ENCODE data around the gene ZNF446. TPM values are rescaled to one million over a fixed set of nuclear protein-coding genes. Genes with fewer than 3 reads are reported as not detected.

Gene ZNF446
- total and polyA plus RNA-seq, 9 of the 15 experiments (the other 6 are each of a cell fraction or from before 2014, with no cell fraction given): 0.07 to 4.8 (median 1.2) TPM

- TF ChIP-seq ZNF584 (CRISPR knock-in tag; IDR thresholded peaks at IDR 0.05; ENCODE audit: low read depth) (0 out of 2 replicates have a peak, but pooled peaks have one; percentile 59), RNF219 (CRISPR knock-in tag; IDR thresholded peaks at IDR 0.05) (no peak), NCOA4 (IDR thresholded peaks at IDR 0.05; ENCODE audit: partially characterized antibody) (peak; percentile 17), SPI1 (IDR thresholded peaks at IDR 0.05; ENCODE audit: borderline replicate concordance, low read depth, low read length) (no peak), ZNF24 (IDR thresholded peaks at IDR 0.05) (peak; percentile 31), NCOA2 (IDR thresholded peaks at IDR 0.05; ENCODE audit: partially characterized antibody in 2 of 2) (no peak), LARP7 (IDR thresholded peaks at IDR 0.05) (0 out of 2 replicates have a peak, but pooled peaks have one; percentile 54), CSDE1 (IDR thresholded peaks at IDR 0.05) (peak in 1 of 2 experiments; percentile 49; a peak in 1 of 4 replicates), ZNF263 (CRISPR knock-in tag; IDR thresholded peaks at IDR 0.05; ENCODE audit: borderline replicate concordance) (peak; percentile 79; the same call in 1 of the 2 replicates), JUN (IDR thresholded peaks at IDR 0.05; ENCODE audit: borderline replicate concordance, low read depth, low read length) (0 out of 2 replicates have a peak, but pooled peaks have one; percentile 11), JUN (CRISPR knock-in tag; IDR thresholded peaks at IDR 0.05; ENCODE audit: borderline replicate concordance) (0 out of 2 replicates have a peak, but pooled peaks have one; percentile 4), TEAD4 (IDR thresholded peaks at IDR 0.05; ENCODE audit: low read length) (peak; percentile 84), TEAD4 (CRISPR knock-in tag; IDR thresholded peaks at IDR 0.05; ENCODE audit: borderline replicate concordance) (peak; percentile 80), L3MBTL2 (IDR thresholded peaks at IDR 0.05) (peak; percentile 46), MYNN (IDR thresholded peaks at IDR 0.05) (peak; percentile 65), MYNN (CRISPR knock-in tag; IDR thresholded peaks at IDR 0.05) (no peak), SREBF2 (CRISPR knock-in tag; IDR thresholded peaks at IDR 0.05) (0 out of 2 replicates have a peak, but pooled peaks have one; percentile 19), HNRNPLL (IDR thresholded peaks at IDR 0.05; ENCODE audit: low read depth, low read length, poor library complexity, severe bottlenecking) (peak; percentile 87), ZKSCAN8 (CRISPR knock-in tag; IDR thresholded peaks at IDR 0.05) (no peak), SNRNP70 (optimal IDR thresholded peaks at IDR 0.05; ENCODE audit: low read depth, low read length) (no peak), NKRF (IDR thresholded peaks at IDR 0.05; ENCODE audit: borderline replicate concordance) (peak; percentile 4), KLF1 (tag; IDR thresholded peaks at IDR 0.05) (peak; percentile 86)
- TF ChIP-seq, protein P1, sequence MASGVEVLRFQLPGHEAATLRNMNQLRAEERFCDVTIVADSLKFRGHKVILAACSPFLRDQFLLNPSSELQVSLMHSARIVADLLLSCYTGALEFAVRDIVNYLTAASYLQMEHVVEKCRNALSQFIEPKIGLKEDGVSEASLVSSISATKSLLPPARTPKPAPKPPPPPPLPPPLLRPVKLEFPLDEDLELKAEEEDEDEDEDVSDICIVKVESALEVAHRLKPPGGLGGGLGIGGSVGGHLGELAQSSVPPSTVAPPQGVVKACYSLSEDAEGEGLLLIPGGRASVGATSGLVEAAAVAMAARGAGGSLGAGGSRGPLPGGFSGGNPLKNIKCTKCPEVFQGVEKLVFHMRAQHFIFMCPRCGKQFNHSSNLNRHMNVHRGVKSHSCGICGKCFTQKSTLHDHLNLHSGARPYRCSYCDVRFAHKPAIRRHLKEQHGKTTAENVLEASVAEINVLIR (CRISPR knock-in tag; IDR thresholded peaks at IDR 0.05): peak; percentile 68
- TF ChIP-seq, protein P2, sequence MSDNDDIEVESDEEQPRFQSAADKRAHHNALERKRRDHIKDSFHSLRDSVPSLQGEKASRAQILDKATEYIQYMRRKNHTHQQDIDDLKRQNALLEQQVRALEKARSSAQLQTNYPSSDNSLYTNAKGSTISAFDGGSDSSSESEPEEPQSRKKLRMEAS (CRISPR knock-in tag; IDR thresholded peaks at IDR 0.05): peak; percentile 88
These were observed 43.5 kb downstream of the ZNF446 start, which contains the start of gene ZBTB45 (continued) for GRCh38 chr19:58519355-58520256.
